ENCODE data around the gene FAM216B.

Gene FAM216B

GRCh38 chr13:42792154-42792553, 10.8 kb downstream of the FAM216B start:
- no peak overlapping the region for H3K4me3 ChIP-seq
- H3K9ac ChIP-seq (ENCODE audit: insufficient read length), result no peak overlapping the region
- no peak overlapping the region for H3K27ac ChIP-seq
- no peaks in the 10 kb centered on the region for H3K9me3 ChIP-seq (ENCODE audit: low read depth, low read length)
- no peaks in the 10 kb centered on the region for H3K36me3 ChIP-seq (ENCODE audit: insufficient read depth, low read length)
- DNase-seq (ENCODE audit: low read depth, low spot score), result no peak
- TF ChIP-seq FOXP2 (optimal IDR thresholded peaks at IDR 0.05; ENCODE audit: control extremely low read depth, extremely low read length, insufficient read depth) (no peak), EZH2 (IDR thresholded peaks at IDR 0.05) (no peak)

GRCh38 chr13:42794577-42795275, 13.3 kb downstream of the FAM216B start:
- no peaks in the 10 kb centered on the region for H3K9me3 ChIP-seq (ENCODE audit: low read depth, low read length)
- no peak overlapping the region for H3K4me3 ChIP-seq
- no peak for DNase-seq (ENCODE audit: low read depth, low spot score)
- no peaks in the 10 kb centered on the region for H3K36me3 ChIP-seq (ENCODE audit: insufficient read depth, low read length)
- H3K27ac ChIP-seq, result no peak overlapping the region
- TF ChIP-seq EZH2 (IDR thresholded peaks at IDR 0.05) (no peak), FOXP2 (optimal IDR thresholded peaks at IDR 0.05; ENCODE audit: control extremely low read depth, extremely low read length, insufficient read depth) (no peak), POLR2AphosphoS5 (IDR thresholded peaks at IDR 0.05; ENCODE audit: borderline replicate concordance, low read depth, low read length) (no peak)
- H3K9ac ChIP-seq (ENCODE audit: insufficient read length), result no peak overlapping the region

GRCh38 chr13:42795666-42796065, 14.3 kb downstream of the FAM216B start:
- H3K9ac ChIP-seq (ENCODE audit: insufficient read length), result no peak overlapping the region
- no peaks in the 10 kb centered on the region for H3K9me3 ChIP-seq (ENCODE audit: low read depth, low read length)
- no peaks in the 10 kb centered on the region for H3K36me3 ChIP-seq (ENCODE audit: insufficient read depth, low read length)
- no peak overlapping the region for H3K27ac ChIP-seq
- DNase-seq (ENCODE audit: low read depth, low spot score), result no peak
- H3K4me3 ChIP-seq, result no peak overlapping the region
- no peak for TF ChIP-seq EZH2 (IDR thresholded peaks at IDR 0.05)
- TF ChIP-seq POLR2AphosphoS5 (IDR thresholded peaks at IDR 0.05; ENCODE audit: borderline replicate concordance, low read depth, low read length), result no peak
- TF ChIP-seq FOXP2 (optimal IDR thresholded peaks at IDR 0.05; ENCODE audit: control extremely low read depth, extremely low read length, insufficient read depth), result no peak

- Histone ChIP-seq H3K27ac (no peak overlapping the region), H3K9me3 (ENCODE audit: low read depth, low read length) (no peaks in the 10 kb centered on the region), H3K36me3 (ENCODE audit: insufficient read depth, low read length) (no peaks in the 10 kb centered on the region), H3K4me3 (no peak overlapping the region), H3K9ac (ENCODE audit: insufficient read length) (no peak overlapping the region)
- TF ChIP-seq POLR2AphosphoS5 (IDR thresholded peaks at IDR 0.05; ENCODE audit: borderline replicate concordance, low read depth, low read length) (no peak), FOXP2 (optimal IDR thresholded peaks at IDR 0.05; ENCODE audit: control extremely low read depth, extremely low read length, insufficient read depth) (no peak), EZH2 (IDR thresholded peaks at IDR 0.05) (no peak)
- no peak for DNase-seq (ENCODE audit: low read depth, low spot score)
These were observed 15.5 kb downstream of the FAM216B start for GRCh38 chr13:42796747-42797356.

GRCh38 chr13:42798118-42798517, 16.7 kb downstream of the FAM216B start:
- TF ChIP-seq POLR2AphosphoS5 (IDR thresholded peaks at IDR 0.05; ENCODE audit: borderline replicate concordance, low read depth, low read length) (no peak), FOXP2 (optimal IDR thresholded peaks at IDR 0.05; ENCODE audit: control extremely low read depth, extremely low read length, insufficient read depth) (no peak), EZH2 (IDR thresholded peaks at IDR 0.05) (no peak)
- Histone ChIP-seq H3K27ac (no peak overlapping the region), H3K9ac (ENCODE audit: insufficient read length) (no peak overlapping the region), H3K36me3 (ENCODE audit: insufficient read depth, low read length) (no peaks in the 10 kb centered on the region), H3K4me3 (no peak overlapping the region), H3K9me3 (ENCODE audit: low read depth, low read length) (no peaks in the 10 kb centered on the region; the same call in 1 of the 2 replicates)
- DNase-seq (ENCODE audit: low read depth, low spot score), result no peak

GRCh38 chr13:42800109-42800643, 18.8 kb downstream of the FAM216B start:
- no peak overlapping the region for H3K9ac ChIP-seq (ENCODE audit: insufficient read length)
- no peak overlapping the region for H3K27ac ChIP-seq
- DNase-seq (ENCODE audit: low read depth, low spot score), result no peak
- H3K36me3 ChIP-seq (ENCODE audit: insufficient read depth, low read length), result no peaks in the 10 kb centered on the region
- H3K9me3 ChIP-seq (ENCODE audit: low read depth, low read length), result no peaks in the 10 kb centered on the region; the same call in 1 of the 2 replicates
- no peak overlapping the region for H3K4me3 ChIP-seq
- TF ChIP-seq EZH2 (IDR thresholded peaks at IDR 0.05), result no peak
- TF ChIP-seq POLR2AphosphoS5 (IDR thresholded peaks at IDR 0.05; ENCODE audit: borderline replicate concordance, low read depth, low read length), result no peak
- TF ChIP-seq FOXP2 (optimal IDR thresholded peaks at IDR 0.05; ENCODE audit: control extremely low read depth, extremely low read length, insufficient read depth), result no peak

- TF ChIP-seq EZH2 (IDR thresholded peaks at IDR 0.05) (no peak), FOXP2 (optimal IDR thresholded peaks at IDR 0.05; ENCODE audit: control extremely low read depth, extremely low read length, insufficient read depth) (no peak), POLR2AphosphoS5 (IDR thresholded peaks at IDR 0.05; ENCODE audit: borderline replicate concordance, low read depth, low read length) (no peak)
- no peak overlapping the region for H3K27ac ChIP-seq
- DNase-seq (ENCODE audit: low read depth, low spot score), result no peak
These were observed 22.3 kb downstream of the FAM216B start for GRCh38 chr13:42803563-42804204.

GRCh38 chr13:42804244-42804874, 23.0 kb downstream of the FAM216B start:
- DNase-seq (ENCODE audit: low read depth, low spot score), result no peak
- no peak overlapping the region for H3K27ac ChIP-seq
- no peak overlapping the region for H3K9ac ChIP-seq (ENCODE audit: insufficient read length)
- H3K9me3 ChIP-seq (ENCODE audit: low read depth, low read length), result no peaks in the 10 kb centered on the region; the same call in 1 of the 2 replicates
- TF ChIP-seq EZH2 (IDR thresholded peaks at IDR 0.05) (no peak), POLR2AphosphoS5 (IDR thresholded peaks at IDR 0.05; ENCODE audit: borderline replicate concordance, low read depth, low read length) (no peak), FOXP2 (optimal IDR thresholded peaks at IDR 0.05; ENCODE audit: control extremely low read depth, extremely low read length, insufficient read depth) (no peak)
- no peaks in the 10 kb centered on the region for H3K36me3 ChIP-seq (ENCODE audit: insufficient read depth, low read length)
- H3K4me3 ChIP-seq, result no peak overlapping the region

More at GRCh38 chr13:42803563-42804204, 22.3 kb downstream of the FAM216B start:
- Histone ChIP-seq H3K4me3 (no peak overlapping the region), H3K36me3 (ENCODE audit: insufficient read depth, low read length) (no peaks in the 10 kb centered on the region), H3K9me3 (ENCODE audit: low read depth, low read length) (no peaks in the 10 kb centered on the region; the same call in 1 of the 2 replicates), H3K9ac (ENCODE audit: insufficient read length) (no peak overlapping the region)

All from SK-N-MC (cell line).